Osteoblast (primary cell): Measurements from ENCODE around the gene WDR90. TPM values are rescaled to one million over a fixed set of nuclear protein-coding genes. Genes with fewer than 3 reads are reported as not detected.

Experiments
- DNase-seq: peaks from one replicate; pipeline ENCODE4 v3.0.0; 2011; ENCODE audit warnings: low spot score, mixed read lengths; ENCODE audit not compliant: insufficient read length; ENCODE audit errors: missing footprints
- H2AFZ ChIP-seq: 2 replicates; pipeline ENCODE4 v1.6.0; 2011; ENCODE audit warnings: mild to moderate bottlenecking, low read length
- H3K27ac ChIP-seq: 2 replicates; pipeline ENCODE4 v1.5.1; 2011; ENCODE audit warnings: mild to moderate bottlenecking, low read depth, low read length, moderate library complexity
- H3K27me3 ChIP-seq: 2 replicates; pipeline ENCODE4 v1.6.0; 2012; ENCODE audit warnings: mild to moderate bottlenecking, control low read depth, inconsistent platforms, low read length, moderate library complexity; ENCODE audit not compliant: insufficient read depth
- H3K36me3 ChIP-seq: 2 replicates; pipeline ENCODE4 v1.5.1; 2011; ENCODE audit warnings: mild to moderate bottlenecking, low read length, control low read depth, moderate library complexity; ENCODE audit not compliant: insufficient read depth
- H3K4me1 ChIP-seq: 2 replicates; pipeline ENCODE4 v1.5.1; 2011; ENCODE audit warnings: mild to moderate bottlenecking, low read length, control low read depth, moderate library complexity; ENCODE audit not compliant: insufficient read depth
- H3K4me2 ChIP-seq: 2 replicates; pipeline ENCODE4 v1.6.0; 2011; ENCODE audit warnings: mild to moderate bottlenecking, low read length; ENCODE audit not compliant: insufficient read depth
- H3K4me3 ChIP-seq: fragments of 200-600 bp; sonication (generic); 3 replicates; pipeline ENCODE4 v1.5.1; 2012; ENCODE audit warnings: mild to moderate bottlenecking, low read length, inconsistent platforms; ENCODE audit not compliant: insufficient read depth
- H3K79me2 ChIP-seq: 2 replicates; pipeline ENCODE4 v1.6.0; 2012; ENCODE audit warnings: mild to moderate bottlenecking, low read length, control low read depth, inconsistent platforms; ENCODE audit not compliant: insufficient read depth
- H3K9me3 ChIP-seq: 2 replicates; pipeline ENCODE4 v1.5.1; 2011; ENCODE audit warnings: low read depth, low read length, control low read depth
- H4K20me1 ChIP-seq: 2 replicates; pipeline ENCODE4 v1.6.0; 2012; ENCODE audit warnings: mild to moderate bottlenecking, low read length, control low read depth; ENCODE audit not compliant: insufficient read depth
- total RNA-seq: library from RNA; depleted of rRNA; stranded (reverse); fragments of >200 nt; gene quantifications from 2 replicates; pipeline ENCODE4 v1.2.3, GENCODE V29; 2012
- TF ChIP-seq, protein P1 (sequence below): IDR thresholded peaks from 2 replicates; pipeline ENCODE4 v1.5.1; 2011; ENCODE audit warnings: mild to moderate bottlenecking, low read depth, low read length, moderate library complexity; ENCODE audit errors: extremely low read depth

Gene WDR90
- total RNA-seq, 1 donor = 19.2 TPM

DNA sequence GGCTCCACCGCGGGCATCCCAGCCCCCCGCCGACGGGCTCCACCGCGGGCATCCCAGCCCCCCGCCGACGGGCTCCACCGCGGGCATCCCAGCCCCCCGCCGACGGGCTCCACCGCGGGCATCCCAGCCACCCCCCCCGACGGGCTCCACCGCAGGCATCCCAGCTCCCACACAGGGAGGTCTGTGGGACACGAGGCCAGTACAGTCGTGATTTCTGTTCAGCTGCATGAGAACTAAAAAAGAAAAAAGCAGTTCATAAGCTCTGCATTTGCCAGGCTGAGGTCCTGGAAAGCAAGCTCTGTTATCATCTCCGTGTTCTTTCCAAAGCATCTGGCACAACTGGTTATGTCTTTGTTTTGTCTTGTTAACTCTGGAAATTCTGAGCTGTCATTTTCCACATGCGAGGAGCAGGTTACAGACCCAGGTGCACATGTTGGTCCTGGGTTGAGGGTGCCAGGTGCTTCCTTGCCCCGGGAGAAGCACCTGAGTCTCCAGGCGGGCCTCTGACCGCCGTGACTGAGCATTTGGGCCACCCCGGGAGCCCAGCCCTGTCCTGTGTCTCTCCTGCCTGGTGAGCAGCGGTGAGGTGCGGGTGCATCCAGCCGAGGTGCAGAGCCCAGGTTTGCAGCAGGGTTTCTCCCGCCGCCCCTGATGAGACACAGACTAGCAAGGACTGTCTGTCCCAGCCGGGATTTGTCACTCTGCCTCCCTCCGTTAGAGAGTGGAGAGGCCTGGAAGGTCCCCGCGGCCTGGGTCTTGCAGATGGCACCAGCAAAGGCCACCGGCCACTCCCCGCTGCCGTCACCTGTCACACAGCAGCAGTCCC, 28.3 kb upstream of the WDR90 start:
- H3K27me3 ChIP-seq = no peaks in the 10 kb centered on the region
- H3K36me3 ChIP-seq = no peaks in the 10 kb centered on the region
- no peak overlapping the region for H3K4me2 ChIP-seq
- H4K20me1 ChIP-seq = peaks cover 13% of the 10 kb centered on the region
- H3K4me3 ChIP-seq = no peak overlapping the region
- H2AFZ ChIP-seq = no peak overlapping the region
- TF ChIP-seq, protein P1, sequence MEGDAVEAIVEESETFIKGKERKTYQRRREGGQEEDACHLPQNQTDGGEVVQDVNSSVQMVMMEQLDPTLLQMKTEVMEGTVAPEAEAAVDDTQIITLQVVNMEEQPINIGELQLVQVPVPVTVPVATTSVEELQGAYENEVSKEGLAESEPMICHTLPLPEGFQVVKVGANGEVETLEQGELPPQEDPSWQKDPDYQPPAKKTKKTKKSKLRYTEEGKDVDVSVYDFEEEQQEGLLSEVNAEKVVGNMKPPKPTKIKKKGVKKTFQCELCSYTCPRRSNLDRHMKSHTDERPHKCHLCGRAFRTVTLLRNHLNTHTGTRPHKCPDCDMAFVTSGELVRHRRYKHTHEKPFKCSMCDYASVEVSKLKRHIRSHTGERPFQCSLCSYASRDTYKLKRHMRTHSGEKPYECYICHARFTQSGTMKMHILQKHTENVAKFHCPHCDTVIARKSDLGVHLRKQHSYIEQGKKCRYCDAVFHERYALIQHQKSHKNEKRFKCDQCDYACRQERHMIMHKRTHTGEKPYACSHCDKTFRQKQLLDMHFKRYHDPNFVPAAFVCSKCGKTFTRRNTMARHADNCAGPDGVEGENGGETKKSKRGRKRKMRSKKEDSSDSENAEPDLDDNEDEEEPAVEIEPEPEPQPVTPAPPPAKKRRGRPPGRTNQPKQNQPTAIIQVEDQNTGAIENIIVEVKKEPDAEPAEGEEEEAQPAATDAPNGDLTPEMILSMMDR = no peak
- no peaks in the 10 kb centered on the region for H3K4me1 ChIP-seq
- no peak overlapping the region for H3K27ac ChIP-seq
- H3K9me3 ChIP-seq = no peaks in the 10 kb centered on the region
- H3K79me2 ChIP-seq = peaks cover 7% of the 10 kb centered on the region
- peak; percentile 84 for DNase-seq

DNA sequence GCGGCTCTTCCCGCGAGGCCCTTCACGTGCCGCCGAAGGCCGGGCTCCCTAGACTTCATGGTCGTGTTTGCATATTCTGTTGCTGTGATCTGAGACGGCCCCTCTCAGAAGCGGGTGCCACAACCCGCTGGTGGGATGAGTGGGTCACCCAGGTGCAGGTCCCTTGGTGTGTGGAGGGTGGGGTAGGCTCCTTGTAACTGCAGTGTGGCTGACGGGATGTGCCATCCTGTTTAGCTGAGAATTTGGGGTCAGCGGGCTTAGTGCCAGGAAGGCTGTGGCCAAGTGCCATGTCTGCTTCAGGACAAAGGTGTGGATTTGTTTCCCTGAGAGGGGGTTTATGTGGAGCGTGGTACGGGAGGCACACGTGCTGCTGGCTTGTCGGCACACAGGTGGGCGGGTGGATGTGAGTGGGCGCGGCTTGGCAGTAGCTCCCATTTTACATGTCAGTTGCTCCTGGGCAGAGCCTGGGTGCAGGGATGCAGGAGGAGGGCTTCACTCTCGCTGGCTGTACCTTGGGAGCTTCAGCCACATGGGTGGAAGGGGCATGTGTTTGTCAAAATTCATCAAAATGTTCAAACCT, 27.5 kb upstream of the WDR90 start:
- TF ChIP-seq, protein P1 = no peak
- Histone ChIP-seq H3K27ac (no peak overlapping the region), H3K4me2 (no peak overlapping the region), H3K9me3 (no peaks in the 10 kb centered on the region), H3K4me3 (no peak overlapping the region), H2AFZ (no peak overlapping the region), H3K36me3 (no peaks in the 10 kb centered on the region), H3K27me3 (no peaks in the 10 kb centered on the region), H3K79me2 (peaks cover 7% of the 10 kb centered on the region), H4K20me1 (peaks cover 13% of the 10 kb centered on the region), H3K4me1 (peaks cover 4% of the 10 kb centered on the region)
- peak; percentile 84 for DNase-seq

DNA sequence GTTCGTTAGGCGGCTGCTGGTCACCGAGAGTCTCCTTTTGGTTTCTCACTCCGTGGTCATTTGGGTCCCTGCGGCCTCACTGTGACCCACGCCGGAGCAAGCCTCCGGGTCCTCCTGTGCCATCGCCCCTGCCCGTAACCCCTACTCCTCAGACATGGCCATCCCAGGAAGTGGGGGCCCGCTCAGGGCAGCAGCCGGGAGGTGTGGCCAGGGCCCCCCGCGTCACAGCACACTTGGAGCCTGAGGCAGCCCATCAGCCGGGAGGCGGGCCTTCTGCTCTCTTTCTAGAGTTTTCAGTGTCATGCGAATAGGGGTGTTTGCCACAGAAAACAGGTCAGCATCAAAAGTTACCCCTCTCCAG, 26.3 kb upstream of the WDR90 start:
- no peaks in the 10 kb centered on the region for H3K36me3 ChIP-seq
- no peak overlapping the region for H3K4me3 ChIP-seq
- no peak overlapping the region for H3K27ac ChIP-seq
- peaks cover 13% of the 10 kb centered on the region for H4K20me1 ChIP-seq
- DNase-seq = peak; percentile 69
- TF ChIP-seq, protein P1 = no peak
- H2AFZ ChIP-seq = no peak overlapping the region
- no peaks in the 10 kb centered on the region for H3K9me3 ChIP-seq
- peaks cover 7% of the 10 kb centered on the region for H3K79me2 ChIP-seq
- no peak overlapping the region for H3K4me2 ChIP-seq
- H3K4me1 ChIP-seq = peaks cover 13% of the 10 kb centered on the region
- no peaks in the 10 kb centered on the region for H3K27me3 ChIP-seq

DNA sequence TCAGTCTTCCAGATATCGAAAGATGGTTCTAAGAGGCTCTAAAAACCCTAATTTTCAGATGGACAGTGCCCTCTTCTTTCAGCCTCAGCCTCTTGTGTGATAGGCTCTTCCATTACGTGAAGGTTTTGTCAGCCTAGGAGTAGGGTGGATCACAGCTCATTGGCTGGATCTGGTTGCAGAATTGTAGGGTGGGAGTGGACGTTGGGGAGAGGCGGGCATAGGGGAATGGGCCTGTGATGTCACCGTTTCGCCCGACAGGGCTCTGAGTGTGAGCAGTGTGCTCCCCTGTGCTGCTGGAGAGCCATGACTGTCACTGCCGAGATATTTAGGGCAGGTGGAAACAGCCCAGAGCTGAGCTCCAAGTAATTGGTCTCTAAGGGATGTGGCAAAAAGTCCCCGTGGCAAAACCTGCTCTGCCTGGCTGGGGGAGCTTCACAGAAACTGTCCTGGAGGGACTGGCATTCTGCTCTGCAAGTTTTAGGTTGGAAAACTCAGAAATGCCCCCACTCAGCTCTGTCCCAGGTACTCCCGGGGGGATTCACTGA, 24.6 kb upstream of the WDR90 start:
- TF ChIP-seq, protein P1 = no peak
- H3K79me2 ChIP-seq = peaks cover 7% of the 10 kb centered on the region
- H4K20me1 ChIP-seq = peaks cover 13% of the 10 kb centered on the region
- no peaks in the 10 kb centered on the region for H3K36me3 ChIP-seq
- no peak overlapping the region for H3K4me3 ChIP-seq
- no peak overlapping the region for H3K4me2 ChIP-seq
- peaks cover 13% of the 10 kb centered on the region for H3K4me1 ChIP-seq
- peak; percentile 85 for DNase-seq
- H3K9me3 ChIP-seq = no peaks in the 10 kb centered on the region
- no peaks in the 10 kb centered on the region for H3K27me3 ChIP-seq
- no peak overlapping the region for H2AFZ ChIP-seq
- no peak overlapping the region for H3K27ac ChIP-seq
